Hematopoietic multipotent progenitor cell treated with erythropoietin and hydrocortisone succinate and interleukin-3 and kit ligand, for 8 days (in vitro differentiated cells): ENCODE results near the gene YY1.
"Not testable (repeated sequence)": the region's sequence is repeated elsewhere in the genome, so short reads cannot be mapped to it uniquely, and the experiment has no call there.

Experiments used
- DNase-seq: peaks from one replicate; pipeline ENCODE4 v3.0.0-alpha.2; 2015

Gene YY1

DNA sequence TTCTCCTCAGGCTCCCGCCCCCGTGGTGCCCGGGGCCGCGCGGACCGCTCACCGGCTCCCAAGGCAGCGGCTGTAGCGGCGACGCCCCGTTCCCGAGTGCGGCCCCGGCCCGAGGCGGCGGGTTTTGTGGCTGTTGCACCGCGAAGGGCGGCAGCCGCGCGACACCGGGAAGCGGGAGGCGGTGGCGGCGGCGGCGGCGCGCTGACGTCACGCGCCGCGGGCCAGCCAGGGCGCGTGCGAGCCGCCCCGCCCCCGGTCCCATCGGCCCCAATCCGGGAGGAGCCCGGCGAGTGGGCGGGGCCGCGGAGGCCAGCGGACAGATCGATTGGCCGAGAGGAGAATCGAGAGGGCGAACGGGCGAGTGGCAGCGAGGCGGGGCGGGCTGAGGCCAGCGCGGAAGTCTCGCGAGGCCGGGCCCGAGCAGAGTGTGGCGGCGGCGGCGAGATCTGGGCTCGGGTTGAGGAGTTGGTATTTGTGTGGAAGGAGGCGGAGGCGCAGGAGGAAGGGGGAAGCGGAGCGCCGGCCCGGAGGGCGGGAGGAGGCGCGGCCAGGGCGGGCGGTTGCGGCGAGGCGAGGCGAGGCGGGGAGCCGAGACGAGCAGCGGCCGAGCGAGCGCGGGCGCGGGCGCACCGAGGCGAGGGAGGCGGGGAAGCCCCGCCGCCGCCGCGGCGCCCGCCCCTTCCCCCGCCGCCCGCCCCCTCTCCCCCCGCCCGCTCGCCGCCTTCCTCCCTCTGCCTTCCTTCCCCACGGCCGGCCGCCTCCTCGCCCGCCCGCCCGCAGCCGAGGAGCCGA lies at the start of gene YY1:
TSS of gene YY1 (plus strand) at position 726 of the 792 bp plus-strand sequence. CDS start 101 bp downstream, outside the sequence.
- peak; percentile 97 for DNase-seq

DNA sequence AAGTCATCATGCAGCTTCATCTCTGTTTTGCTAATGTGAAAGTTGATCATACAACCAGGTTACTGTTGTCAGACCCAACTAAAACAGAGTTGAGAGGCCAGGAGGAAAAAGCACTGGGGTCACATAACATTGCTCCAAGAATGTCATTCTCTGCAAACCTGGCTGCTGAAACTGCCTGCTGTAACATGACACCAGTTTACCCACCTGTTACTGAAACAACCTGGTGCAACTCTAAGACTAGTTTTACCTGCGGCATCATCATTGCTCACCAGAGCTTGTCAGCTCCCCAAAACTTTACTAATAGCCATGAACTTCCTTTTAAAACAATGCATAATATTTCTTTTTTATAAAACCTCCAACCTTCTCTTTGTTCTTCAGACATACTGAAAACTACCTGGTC lies 48.8 kb upstream of the YY1 start:
- DNase-seq: no peak

DNA sequence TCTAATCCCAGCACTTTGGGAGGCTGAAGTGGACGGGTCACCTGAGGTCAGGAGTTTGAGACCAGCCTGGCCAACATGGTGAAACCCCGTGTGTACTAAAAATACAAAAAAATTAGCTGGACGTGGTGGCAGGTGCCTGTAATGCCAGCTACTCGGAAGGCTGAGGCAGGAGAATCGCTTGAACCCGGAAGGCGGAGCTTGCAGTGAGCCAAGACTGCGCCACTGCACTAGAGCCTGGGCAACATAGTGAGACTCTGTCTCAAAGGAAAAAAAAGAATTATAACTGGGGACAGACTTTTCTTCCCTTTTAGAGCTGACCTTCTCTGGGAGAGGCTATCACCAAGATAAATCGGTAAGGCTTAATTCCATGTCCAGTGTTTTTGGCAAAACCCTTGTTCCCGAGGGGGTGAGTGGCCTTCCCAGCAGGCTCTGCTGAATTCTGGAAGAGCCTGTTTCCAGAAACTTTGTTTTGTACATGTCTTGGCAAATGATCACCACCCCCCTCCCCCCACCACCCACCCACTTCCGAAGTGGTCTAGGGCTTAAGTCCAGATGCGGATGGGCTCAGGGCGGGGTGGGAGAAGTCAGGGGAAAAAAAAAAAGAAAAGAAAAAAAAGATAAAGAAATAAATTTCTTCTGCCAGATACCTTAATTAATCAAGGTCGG lies 47.2 kb upstream of the YY1 start:
- DNase-seq: no peak

DNA sequence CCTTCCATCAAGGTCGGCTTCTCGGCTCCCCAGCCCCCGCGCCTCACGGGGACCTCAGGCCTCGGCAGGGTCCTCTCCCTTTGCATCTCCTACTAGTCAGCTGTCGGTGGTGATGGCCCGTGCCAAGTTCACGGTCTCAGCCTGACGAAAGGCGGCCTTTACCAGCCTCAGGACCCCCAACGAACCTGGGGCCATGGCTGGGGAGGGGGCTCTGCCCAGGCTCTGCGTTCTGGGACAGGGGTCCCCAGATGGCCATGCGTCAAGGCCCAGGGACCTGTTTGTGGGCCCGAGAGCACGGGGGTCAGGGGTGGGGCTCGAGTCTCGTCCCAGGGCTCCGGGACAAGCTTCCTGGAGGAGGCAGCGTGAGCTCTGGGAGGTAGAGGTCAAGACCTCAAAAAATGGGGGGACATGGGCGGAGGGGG lies 46.7 kb upstream of the YY1 start:
- peak; percentile 15 for DNase-seq

DNA sequence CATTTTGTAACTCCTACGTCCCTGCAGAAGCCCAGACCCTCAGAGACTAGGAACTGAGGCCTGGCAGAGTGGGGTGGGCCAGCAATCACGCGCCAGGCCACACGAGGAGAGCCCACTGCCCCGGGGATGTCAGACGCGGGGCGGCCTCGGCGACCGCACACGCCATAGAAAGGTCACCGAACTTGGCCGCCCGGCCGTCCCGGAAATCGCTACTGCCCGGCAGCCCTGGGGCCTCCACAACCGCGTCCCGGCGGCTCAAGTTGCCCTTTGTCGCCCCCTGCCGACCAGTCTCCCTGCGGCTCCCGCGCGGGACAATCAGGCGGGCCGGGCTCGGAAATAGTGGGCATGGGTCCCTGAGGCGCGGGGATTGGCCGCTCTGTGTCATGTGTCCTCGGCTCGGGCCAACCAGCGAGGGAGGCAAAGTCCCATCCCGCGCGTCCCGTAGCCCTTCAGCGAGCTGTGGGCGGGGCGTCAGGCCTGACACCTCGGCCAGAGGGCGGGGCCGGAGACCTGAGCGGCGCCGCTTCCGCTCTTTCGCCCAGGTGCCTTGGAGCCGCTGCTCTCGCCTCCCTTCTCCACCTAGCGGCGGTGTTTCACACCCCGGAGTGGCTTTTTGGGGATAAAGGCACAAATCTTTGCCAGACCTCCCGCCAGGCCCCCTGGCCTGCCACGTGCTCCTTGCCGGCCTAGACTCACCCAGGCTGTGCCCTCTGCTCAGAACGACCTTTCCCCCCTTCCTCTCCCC lies 46.1 kb upstream of the YY1 start:
- peak; percentile 99 for DNase-seq

DNA sequence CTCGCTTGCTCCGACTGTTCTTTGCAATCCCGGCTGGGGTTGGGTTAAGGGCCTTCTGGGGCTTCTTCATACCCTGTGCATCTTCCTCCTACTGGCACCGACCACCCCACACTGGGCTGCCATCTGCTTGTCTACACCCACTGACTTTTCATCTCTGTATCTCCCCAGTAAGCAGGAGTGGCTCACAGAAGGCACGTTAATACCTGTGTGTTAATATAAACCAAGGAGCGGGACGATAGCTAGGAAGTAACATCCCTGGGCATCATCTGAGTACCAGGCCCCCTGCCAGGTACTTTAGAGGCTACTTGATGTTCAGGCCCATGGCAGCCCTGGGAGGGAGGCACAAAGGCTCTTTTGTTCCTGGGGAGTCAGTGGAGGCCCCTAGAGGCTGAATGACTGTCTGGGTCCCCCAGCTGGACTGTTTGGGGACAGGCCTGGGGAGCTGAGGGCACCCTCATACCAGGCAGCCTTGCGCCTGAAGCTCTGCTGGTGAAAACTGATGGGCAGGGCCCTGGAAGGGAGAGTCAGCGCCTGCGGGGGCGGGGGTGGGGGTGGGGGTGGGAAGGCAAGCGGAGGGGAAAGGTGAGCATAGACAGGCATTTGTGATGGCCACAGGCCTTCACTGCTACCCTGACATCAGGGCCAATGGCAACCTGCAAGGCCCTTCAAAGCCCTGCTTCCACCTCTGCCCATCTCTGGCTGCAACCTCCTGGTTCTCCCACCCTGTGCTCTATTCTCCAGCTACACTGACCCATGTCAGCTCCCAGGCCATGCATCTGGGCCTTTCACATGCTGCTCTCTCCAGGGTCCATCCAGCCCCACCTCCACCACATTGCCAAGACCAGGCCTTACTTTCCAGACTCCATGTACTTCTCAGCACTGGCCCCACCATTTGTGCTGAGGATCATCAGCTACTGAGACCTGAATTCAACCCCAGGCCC lies 45.3 kb upstream of the YY1 start:
- DNase-seq: peak; percentile 70

DNA sequence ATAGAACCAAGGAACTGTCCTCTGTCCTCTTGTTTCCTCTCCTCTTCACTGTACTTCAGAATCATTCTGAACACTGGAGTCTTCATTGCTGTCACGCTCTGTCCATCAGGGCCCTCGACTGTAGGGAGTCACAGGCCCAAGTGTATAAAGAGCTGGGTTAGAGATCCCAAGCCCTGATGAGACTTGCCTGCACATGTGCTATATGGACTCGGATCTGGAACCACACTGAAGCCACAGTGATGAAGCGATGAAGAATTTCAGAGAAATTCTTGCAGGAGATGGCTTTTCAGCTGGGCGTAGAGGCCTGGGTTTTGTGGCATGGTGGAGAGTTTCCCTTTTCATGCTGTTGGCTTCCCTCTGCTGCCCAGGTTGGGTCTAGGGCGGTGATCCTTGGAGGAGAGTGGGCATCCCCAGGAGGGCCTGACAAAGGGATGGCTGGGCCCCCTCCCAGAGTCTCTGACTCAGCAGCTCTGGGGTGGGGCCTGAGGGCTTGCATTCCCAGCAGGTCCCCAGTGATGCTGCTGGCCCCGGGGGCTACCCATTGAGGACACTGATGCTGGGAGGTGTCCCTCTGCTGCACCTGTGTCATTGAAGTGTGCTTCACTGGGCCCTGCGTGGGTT lies 39.6 kb upstream of the YY1 start:
- DNase-seq: no peak

DNA sequence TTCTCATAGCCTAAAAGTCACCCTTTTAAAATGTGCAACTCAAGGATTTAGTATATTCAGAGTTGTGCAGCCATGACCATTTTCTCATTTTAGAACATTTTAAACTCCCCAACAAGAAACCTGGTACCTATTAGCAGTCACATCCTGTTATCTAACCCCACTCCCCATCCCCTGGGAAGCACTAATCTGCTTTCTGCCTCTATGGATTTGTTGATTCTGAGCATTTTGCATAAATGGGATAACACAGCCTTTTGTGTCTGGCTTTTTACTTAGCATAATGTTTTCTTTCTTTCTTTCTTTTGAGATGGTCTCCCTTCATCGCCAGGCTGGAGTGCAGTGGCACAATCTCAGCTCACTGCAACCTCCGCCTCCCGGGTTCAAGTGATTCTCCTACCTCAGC lies 38.6 kb upstream of the YY1 start:
- DNase-seq: no peak

DNA sequence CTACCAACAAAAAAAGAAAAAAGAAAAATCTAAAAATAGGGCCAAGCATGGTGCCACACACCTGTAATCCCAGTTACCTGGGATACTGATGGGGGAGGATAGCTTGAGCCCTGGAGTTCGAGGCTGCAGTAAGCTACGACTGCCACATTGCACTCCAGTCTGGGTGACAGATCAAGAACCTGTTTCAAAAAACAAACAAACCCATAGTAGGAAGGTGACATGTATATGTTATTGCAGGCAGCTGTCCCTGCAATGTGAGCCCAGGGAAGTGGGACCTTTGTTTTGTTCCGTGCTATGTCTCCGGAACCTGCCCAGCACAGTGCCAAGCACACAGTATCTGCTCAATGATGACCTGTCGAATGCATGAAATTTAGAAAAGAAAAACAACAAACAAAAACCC lies 37.2 kb upstream of the YY1 start:
- no peak for DNase-seq

DNA sequence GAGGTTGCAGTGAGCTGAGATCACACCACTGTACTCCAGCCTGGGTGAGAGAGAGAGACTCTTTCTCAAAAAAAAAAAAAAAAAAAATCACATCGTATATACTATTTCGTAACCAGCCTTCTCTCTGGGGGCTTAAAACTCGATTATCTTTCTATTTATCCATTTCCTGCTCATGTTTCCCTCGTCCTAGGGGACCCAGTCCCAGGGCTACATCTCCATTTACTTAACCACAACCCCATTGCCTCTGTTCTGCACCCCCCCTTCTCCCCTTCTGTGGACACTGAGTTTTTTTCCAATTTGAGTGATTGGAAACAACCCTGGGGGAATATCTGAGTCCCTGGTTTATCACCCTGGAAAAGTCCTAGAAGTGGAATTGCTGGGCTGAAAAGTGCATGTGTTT lies 36.2 kb upstream of the YY1 start:
- DNase-seq: no peak

DNA sequence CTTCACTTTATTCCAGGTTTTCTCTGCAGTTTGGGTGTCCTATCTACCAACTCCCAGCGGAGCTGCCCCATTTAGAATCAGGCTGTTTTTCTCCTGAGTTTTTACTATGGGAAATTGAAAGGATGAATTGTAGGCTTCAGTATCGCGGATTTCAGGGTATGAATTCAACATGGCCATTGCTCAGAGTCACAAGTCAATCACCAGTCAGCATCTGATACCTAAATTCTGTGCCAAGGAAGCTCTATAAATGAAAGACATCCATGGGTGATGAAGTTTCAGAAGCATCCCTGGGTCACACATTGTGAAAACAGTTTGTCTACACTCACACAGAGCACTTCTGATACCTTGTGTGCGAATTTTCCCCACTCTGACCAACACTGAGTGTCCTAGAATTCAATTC lies 35.8 kb upstream of the YY1 start:
- no peak for DNase-seq

DNA sequence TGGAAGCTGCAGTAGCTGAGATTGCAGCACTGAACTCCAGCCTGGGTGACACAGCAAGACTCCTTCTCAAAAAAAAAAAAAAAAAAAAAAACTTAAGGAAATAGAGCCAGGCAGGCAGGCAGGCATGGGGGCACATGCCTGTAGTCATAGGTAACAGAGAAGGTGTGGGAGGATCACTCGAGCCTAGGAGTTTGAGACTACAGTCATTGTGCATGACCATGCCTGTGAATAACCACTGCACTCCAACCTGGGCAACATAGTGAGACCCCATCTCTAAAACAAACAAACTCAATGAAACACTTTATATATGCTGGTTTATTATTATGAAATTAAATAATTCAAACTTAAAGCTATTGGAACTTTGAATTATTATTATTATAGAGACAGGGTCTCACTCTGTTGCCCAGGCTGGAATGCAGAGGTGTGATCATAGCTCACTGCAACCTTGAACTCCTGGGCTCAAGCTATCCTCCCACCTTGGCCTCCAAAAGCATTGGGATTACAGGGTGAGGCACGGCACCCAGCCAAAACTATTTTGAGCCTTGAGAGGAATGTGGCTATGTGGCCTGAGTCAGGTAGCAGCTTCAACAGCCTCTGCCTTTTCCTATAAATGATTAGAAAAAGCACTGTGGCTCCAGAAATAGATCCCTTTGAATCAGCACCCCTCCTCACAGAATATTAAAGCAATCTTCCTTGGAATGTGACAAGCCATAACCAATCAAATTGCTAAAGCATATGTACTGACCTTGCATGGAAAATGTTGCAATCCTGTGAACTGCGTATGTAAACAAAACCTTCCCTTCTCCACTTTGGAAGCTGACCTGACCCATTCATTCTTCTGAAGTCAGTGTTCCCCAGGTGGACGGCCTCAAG lies 34.7 kb upstream of the YY1 start:
- no peak for DNase-seq

DNA sequence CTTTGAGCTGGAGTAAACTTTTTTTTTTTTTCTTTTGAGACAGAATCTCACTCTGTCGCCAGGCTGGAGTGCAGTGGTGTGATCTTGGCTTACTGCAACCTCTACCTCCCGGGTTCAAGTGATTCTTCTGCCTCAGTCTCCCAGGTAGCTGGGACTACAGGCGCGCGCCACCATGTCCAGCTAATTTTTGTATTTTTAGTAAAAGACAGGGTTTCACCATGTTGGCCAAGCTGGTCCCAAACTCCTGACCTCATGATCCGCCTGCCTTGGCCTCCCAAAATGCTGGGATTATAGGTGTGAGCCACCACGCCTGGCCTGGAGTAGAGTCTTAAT lies 34.1 kb upstream of the YY1 start:
- DNase-seq: not testable (repeated sequence)

DNA sequence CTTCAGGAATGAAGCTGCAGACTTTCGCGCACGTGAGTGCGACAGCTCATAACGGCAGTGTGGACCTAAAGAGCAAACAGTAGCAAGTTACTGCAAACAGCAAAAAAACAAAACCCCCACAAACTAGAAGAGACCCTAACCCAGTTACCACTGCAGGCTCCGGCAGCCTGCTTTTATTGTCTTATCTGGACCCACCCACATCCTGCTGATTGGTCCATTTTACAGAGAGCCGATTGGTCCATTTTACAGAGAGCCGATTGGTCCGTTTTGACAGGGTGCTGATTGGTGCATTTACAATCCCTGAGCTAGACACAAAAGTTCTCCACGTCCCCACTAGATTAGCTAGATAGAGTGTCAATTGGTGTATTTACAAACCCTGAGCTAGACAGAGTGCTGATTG lies 31.4 kb upstream of the YY1 start:
- DNase-seq: not testable (repeated sequence)

DNA sequence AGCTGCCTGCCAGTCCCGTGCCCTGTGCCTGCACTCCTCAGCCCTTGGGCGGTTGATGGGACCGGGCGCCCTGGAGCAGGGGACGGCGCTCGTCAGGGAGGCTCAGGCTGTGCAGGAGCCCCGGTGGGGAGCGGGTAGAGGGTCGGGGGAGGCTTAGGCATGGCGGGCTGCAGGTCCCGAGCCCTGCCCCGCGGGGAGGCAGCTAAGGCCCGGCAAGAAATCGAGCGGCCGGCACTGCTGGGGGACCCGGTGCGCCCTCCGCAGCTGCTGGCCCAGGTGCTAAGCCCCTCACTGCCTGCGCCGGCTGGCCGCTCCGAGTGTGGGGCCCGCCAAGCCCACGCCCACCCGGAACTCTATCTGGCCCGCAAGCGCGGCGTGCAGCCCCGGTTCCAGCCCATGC lies 30.8 kb upstream of the YY1 start:
- not testable (repeated sequence) for DNase-seq

DNA sequence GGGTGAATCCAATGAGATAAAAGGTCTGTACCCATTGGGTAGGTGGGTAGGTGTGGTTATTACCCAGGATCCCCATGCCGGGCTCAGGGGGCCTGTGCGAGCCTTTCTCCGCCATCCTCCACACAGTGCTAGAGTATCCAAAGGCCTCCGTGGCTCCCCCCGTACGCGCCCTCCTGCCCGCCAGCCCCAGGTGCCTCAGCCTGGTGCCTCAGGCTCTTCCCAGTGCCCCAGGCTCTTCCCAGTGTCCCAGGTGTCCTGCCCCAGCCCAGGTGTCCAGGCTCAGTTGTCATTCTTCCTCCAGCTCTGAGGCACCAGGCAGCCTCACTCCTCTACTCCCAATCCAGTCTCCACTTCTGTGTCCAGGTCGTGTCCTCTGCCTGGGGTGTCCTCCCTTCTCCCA lies 27.6 kb upstream of the YY1 start:
- DNase-seq: no peak

DNA sequence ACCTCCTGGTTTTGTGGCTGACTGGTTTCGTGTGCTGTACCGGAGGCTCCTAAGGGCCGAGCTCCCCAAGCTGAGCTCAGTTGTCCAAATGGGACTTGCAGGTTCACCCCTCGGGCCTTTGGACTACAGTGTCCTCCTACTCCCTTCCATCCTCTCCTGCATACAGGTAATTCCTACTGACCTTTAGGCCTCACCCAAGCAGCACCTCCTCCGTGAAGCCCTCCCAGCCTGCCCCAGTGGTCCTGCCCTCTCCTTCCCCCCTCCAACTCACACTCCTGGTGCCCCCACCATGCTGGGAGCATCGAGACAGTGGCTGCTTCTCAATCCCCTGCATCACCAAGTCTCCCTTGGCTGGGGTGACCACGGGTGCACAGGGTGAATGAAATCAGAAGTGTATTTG lies 27.1 kb upstream of the YY1 start:
- no peak for DNase-seq

DNA sequence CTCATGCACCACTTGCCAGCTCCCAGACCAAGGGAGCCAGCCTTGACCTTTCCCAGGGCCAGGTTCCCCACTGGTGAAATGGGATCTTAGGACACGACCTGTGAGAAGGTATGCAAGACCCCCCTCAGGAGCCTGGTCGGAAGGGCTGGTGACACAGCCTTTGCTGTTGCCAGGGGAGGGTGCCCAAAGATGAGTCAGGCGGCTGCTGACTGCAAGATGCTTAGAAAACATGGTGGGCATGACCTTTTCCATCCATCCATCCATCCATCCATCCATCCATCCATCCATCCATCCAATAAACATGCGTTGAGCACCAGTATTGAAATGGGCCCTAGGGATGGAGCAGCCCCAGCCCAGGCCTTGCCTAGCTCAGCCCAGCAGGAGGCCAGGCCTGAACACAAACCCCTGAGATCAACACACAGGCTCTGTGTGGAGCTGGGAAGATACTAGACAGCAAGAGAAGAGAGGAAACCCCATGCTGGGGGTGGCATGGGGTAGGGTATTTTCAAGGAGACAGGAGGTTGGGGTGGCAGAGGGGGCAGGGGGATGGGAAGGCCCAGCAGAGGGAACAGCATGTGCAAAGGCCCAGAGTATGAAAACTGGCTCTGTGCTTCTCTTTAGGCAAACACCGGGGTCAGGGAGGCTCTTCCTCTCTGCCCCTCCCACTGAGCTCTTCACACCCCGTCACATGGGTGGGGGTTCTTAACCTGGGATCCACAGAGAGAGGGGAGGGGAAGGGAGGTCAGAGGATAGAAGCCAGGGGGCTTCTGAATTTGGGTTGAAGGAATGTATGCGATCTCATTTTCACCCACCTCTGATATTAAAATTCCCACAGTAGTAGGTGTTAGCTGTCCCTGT lies 26.2 kb upstream of the YY1 start:
- no peak for DNase-seq

DNA sequence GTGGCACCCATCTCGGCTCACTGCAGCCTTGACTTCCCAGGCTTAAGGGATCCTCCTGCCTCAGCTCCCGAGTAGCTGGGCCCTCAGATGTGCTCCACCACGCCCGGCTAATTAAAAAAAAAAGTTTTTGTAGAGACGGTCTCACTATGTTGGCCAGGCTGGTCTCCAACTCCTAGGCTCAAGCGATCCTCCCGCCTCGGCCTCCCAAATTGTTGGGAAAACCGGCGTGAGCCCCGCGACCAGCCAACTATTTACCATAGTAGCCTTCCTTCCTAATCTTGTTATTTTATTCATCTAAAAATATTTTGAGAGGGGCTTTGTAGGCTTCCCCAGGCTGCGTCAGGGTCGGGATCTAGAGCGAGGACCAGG lies 25.4 kb upstream of the YY1 start:
- DNase-seq: no peak
